Measurements from ENCODE around the gene SEMA5B. TPM values are rescaled to one million over a fixed set of nuclear protein-coding genes. Genes with fewer than 3 reads are reported as not detected.

Gene SEMA5B
- total and polyA plus RNA-seq, 12 donors, result 0.35 to 4.3 (median 1.8) TPM

- Histone ChIP-seq H3K27ac (peak overlapping the region in 1 of 5 donors; percentile 57), H3K27me3 (no peaks in the 10 kb centered on the region), H3K36me3 (replicated peaks in 1 of 2) (no peaks in the 10 kb centered on the region), H3K4me3 (no peak overlapping the region), H3K9me3 (replicated peaks in 1 of 3) (no peaks in the 10 kb centered on the region), H3K4me1 (replicated peaks in 1 of 2) (peaks cover 0 to 7% of the 10 kb centered on the region in 2 donors)
- WGBS, 4 donors, result 40 to 54% (median 49%) methylated on average over 5 to 7 of the region's 7 CpGs
- intact Hi-C loops (cut with DNase I), result no loop called here
- TF ChIP-seq POLR2A (IDR thresholded peaks at IDR 0.05) (no peak), CTCF (IDR thresholded peaks at IDR 0.05) (no peak)
- DNase-seq, result peak in 1 of 7 donors; percentile 20
These were observed 69.6 kb downstream of the SEMA5B start for GRCh38 chr3:122957707-122958689.

GRCh38 chr3:122956693-122957455, 70.7 kb downstream of the SEMA5B start:
- intact Hi-C loops (cut with DNase I), result no loop called here
- 81 to 87% (median 82%) methylated on average over 15 of the region's 15 CpGs for WGBS, 4 donors
- no peaks in the 10 kb centered on the region for H3K9me3 ChIP-seq (replicated peaks in 1 of 3)
- peaks cover 0 to 7% of the 10 kb centered on the region in 2 donors for H3K4me1 ChIP-seq (replicated peaks in 1 of 2)
- H3K4me3 ChIP-seq, result no peak overlapping the region
- H3K36me3 ChIP-seq (replicated peaks in 1 of 2), result no peaks in the 10 kb centered on the region
- no peak overlapping the region for H3K27ac ChIP-seq
- DNase-seq, result no peak
- no peaks in the 10 kb centered on the region for H3K27me3 ChIP-seq
- TF ChIP-seq CTCF (IDR thresholded peaks at IDR 0.05), result no peak

- Histone ChIP-seq H3K4me3 (no peak overlapping the region), H3K27me3 (no peaks in the 10 kb centered on the region), H3K4me1 (replicated peaks in 1 of 2) (peaks cover 0 to 7% of the 10 kb centered on the region in 2 donors), H3K27ac (no peak overlapping the region), H3K36me3 (replicated peaks in 1 of 2) (no peaks in the 10 kb centered on the region), H3K9me3 (replicated peaks in 1 of 3) (no peaks in the 10 kb centered on the region)
- TF ChIP-seq POLR2A (IDR thresholded peaks at IDR 0.05) (no peak), CTCF (IDR thresholded peaks at IDR 0.05) (no peak)
- WGBS, 4 donors, result 81 to 93% (median 86%) methylated on average over 19 to 20 of the region's 20 CpGs
- DNase-seq, result no peak
- intact Hi-C loops (cut with DNase I), result no loop called here
These were observed 71.5 kb downstream of the SEMA5B start for GRCh38 chr3:122955916-122956692.
